ENCODE data around the gene SRRM5. TPM values are rescaled to one million over a fixed set of nuclear protein-coding genes. Genes with fewer than 3 reads are reported as not detected.

Gene SRRM5
- total RNA-seq = under 0.01 TPM in 1 of 2 replicates, not detected in the other

GRCh38 chr19:43611788-43612187, at the start of gene SRRM5:
TSS of gene SRRM5 (plus strand) at chr19:43612088. CDS start at chr19:43612122, 34 bp downstream.

GRCh38 chr19:43575156-43575950, 36.5 kb upstream of the SRRM5 start, which contains the start of the genes PINLYP and XRCC1:
TSS of gene PINLYP (plus strand) at chr19:43575801. CDS start at chr19:43577192, 1,391 bp downstream.
TSS of gene XRCC1 (minus strand) at chr19:43575527. CDS start at chr19:43575458, 69 bp downstream.

GRCh38 chr19:43595999-43596841, 15.7 kb upstream of the SRRM5 start, which contains the start of the genes IRGQ and ZNF576:
TSS of gene IRGQ (minus strand) at chr19:43596134. CDS start at chr19:43595338, 796 bp downstream.
TSS of gene ZNF576 (plus strand) at chr19:43596595. CDS start at chr19:43597109, 514 bp downstream.

GRCh38 chr19:43619262-43620060, 7.6 kb downstream of the SRRM5 start, which contains the start of gene ZNF428:
TSS of gene ZNF428 (minus strand) at chr19:43619629. CDS start at chr19:43614304, 5,325 bp downstream.

GRCh38 chr19:43639519-43640423, 27.9 kb downstream of the SRRM5 start, which contains the start of gene CADM4:
TSS of gene CADM4 (minus strand) at chr19:43639850. CDS start at chr19:43639790, 60 bp downstream.

Other genes with a start within 250 kb of the SRRM5 start
- not detected in 2 replicates for gene TEX101, start 197.2 kb upstream of the SRRM5 start, total RNA-seq
- not detected in 2 replicates for gene LYPD3, start 146.5 kb upstream of the SRRM5 start, total RNA-seq
- gene PHLDB3, start 107.3 kb upstream of the SRRM5 start, total RNA-seq = 10.2 and 12.3 TPM in 2 replicates
- gene ETHE1, start 84.9 kb upstream of the SRRM5 start, total RNA-seq = 56.9 and 73.5 TPM in 2 replicates
- gene ZNF575, start 78.9 kb upstream of the SRRM5 start, total RNA-seq = 0.09 TPM in 1 of 2 replicates, not detected in the other
- gene XRCC1, start 36.6 kb upstream of the SRRM5 start, total RNA-seq = 15.5 and 20.8 TPM in 2 replicates
- gene PINLYP, start 36.3 kb upstream of the SRRM5 start, total RNA-seq = 0.18 and 0.85 TPM in 2 replicates
- 23.5 and 29.6 TPM in 2 replicates for gene IRGQ, start 16.0 kb upstream of the SRRM5 start, total RNA-seq
- gene ZNF576, start 15.5 kb upstream of the SRRM5 start, total RNA-seq = 9.1 and 10.0 TPM in 2 replicates
- gene ZNF428, start 7.5 kb downstream of the SRRM5 start, total RNA-seq = 44.0 and 53.5 TPM in 2 replicates
- 5.8 and 6.1 TPM in 2 replicates for gene CADM4, start 27.8 kb downstream of the SRRM5 start, total RNA-seq
- gene PLAUR, start 58.1 kb downstream of the SRRM5 start, total RNA-seq = 51.5 and 69.5 TPM in 2 replicates
- not detected in 2 replicates for gene IRGC, start 104.0 kb downstream of the SRRM5 start, total RNA-seq
- 5.5 and 9.3 TPM in 2 replicates for gene SMG9, start 142.9 kb downstream of the SRRM5 start, total RNA-seq
- 0.90 and 4.1 TPM in 2 replicates for gene KCNN4, start 168.9 kb downstream of the SRRM5 start, total RNA-seq
- gene LYPD5, start 190.4 kb downstream of the SRRM5 start, total RNA-seq = 0.36 and 0.56 TPM in 2 replicates
- 8.4 and 11.0 TPM in 2 replicates for gene ZNF283, start 215.2 kb downstream of the SRRM5 start, total RNA-seq